ENCODE data around the gene RAB5IF. TPM values are rescaled to one million over a fixed set of nuclear protein-coding genes. Genes with fewer than 3 reads are reported as not detected.
"Not testable (repeated sequence)": the region's sequence is repeated elsewhere in the genome, so short reads cannot be mapped to it uniquely, and the experiment has no call there.

Gene RAB5IF
- total RNA-seq, 1 donor from 2014 or later = 112 TPM

DNA sequence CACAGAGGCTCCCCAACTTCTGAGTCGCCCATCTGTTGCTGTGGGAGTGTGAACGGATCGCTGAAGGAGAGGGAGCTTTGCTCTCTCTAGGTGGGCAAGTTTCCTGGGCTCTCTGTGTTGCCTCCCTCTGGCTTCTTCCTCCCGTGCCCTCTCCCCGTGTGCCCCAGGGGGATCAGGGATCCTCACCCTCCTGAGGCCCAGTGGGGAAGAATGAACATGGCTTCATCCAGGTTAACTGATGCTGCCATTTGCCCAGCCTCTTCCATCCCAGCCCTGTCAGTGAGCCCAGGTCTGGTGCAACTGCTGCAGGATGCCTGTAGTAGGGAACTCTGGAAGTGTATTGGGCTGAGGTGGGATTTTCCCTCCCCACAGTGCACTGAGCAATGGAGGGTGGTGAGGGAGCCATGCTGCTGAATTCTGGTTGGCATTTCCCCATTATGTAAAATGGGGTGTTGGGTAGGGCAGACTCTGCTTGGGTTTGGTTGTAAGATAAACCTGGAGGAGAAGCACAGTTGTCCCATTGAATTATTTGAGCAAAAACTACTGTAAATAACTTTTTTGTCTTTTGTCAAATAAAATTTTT lies 12.1 kb upstream of the RAB5IF start:
- peak overlapping the region; percentile 50 for H3K27ac Mint-ChIP-seq
- H3K4me3 Mint-ChIP-seq = peak overlapping the region; percentile 11
- H3K4me1 Mint-ChIP-seq (ENCODE audit: low read depth) = peaks cover 55% of the 10 kb centered on the region
- DNase-seq (ENCODE audit: low spot score) = no peak
- intact Hi-C loops (cut with micrococcal nuclease) = loop anchor here (10.0 kb wide), 1 partner anchor 849 kb away; the partner anchor contains the start of gene RBM39
- no peaks in the 10 kb centered on the region for H3K27me3 Mint-ChIP-seq (ENCODE audit: insufficient read depth)
- H3K36me3 Mint-ChIP-seq (ENCODE audit: low read depth) = peaks cover 51% of the 10 kb centered on the region
- H3K9me3 Mint-ChIP-seq = no peaks in the 10 kb centered on the region

DNA sequence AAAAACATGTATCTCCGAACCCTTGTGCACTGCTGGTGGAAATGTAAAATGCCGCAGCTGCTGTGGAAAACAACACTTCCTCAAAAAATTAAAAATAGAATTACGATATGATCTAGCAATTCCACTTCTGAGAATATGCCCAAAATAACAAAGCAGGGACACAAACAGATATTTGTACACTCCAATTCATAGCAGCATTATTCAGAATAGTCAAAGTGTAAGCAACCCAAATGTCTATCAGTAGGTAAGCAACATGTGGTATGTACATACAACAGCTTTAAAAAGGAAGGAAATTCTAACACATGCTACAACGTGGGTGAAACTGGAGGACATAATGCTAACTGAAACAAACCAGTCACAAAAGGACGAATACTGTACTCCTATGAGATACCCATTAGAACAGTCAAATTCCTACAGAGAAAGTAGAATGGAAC lies 5.7 kb upstream of the RAB5IF start:
- peak overlapping the region; percentile 69 for H3K27ac Mint-ChIP-seq
- H3K4me3 Mint-ChIP-seq = no peak overlapping the region

DNA sequence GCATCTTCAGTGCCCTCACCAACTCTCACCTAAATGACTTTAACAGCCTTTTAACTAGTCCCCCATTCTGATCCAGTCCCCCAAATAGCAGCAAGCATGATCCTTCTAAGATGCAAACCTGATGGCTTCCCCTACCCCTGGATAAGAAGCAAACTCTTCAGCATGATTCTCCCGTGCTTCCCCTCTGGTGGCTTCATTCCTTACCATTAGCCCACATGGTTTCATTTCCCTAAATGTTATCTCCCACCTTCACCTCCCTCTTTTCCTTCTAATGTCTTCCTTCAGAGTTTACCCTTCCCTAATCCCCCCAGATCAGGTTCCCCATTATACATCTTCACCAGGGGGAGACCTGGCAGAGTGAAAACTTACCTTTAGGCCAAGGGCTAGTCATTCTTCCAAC lies 4.0 kb upstream of the RAB5IF start:
- H3K27me3 Mint-ChIP-seq (ENCODE audit: insufficient read depth) = peaks cover 2% of the 10 kb centered on the region
- intact Hi-C loops (cut with micrococcal nuclease) = loop anchor here (10.0 kb wide), 1 partner anchor 263 kb away; a partner anchor contains a TSS
- H3K9me3 Mint-ChIP-seq = no peaks in the 10 kb centered on the region
- DNase-seq (ENCODE audit: low spot score) = no peak
- H3K36me3 Mint-ChIP-seq (ENCODE audit: low read depth) = peaks cover 7% of the 10 kb centered on the region
- H3K27ac Mint-ChIP-seq = peak overlapping the region; percentile 4
- H3K4me3 Mint-ChIP-seq = no peak overlapping the region
- peaks cover 27% of the 10 kb centered on the region for H3K4me1 Mint-ChIP-seq (ENCODE audit: low read depth)

More for the DNA sequence above, 5.7 kb upstream of the RAB5IF start:
- no peaks in the 10 kb centered on the region for H3K27me3 Mint-ChIP-seq (ENCODE audit: insufficient read depth)
- peaks cover 29% of the 10 kb centered on the region for H3K4me1 Mint-ChIP-seq (ENCODE audit: low read depth)
- H3K9me3 Mint-ChIP-seq = no peaks in the 10 kb centered on the region
- intact Hi-C loops (cut with micrococcal nuclease) = loop anchor here (5.0 to 10.0 kb wide), 3 partner anchors 133 to 855 kb away; partner anchors contain the start of gene RBM39
- peaks cover 12% of the 10 kb centered on the region for H3K36me3 Mint-ChIP-seq (ENCODE audit: low read depth)
- no peak for DNase-seq (ENCODE audit: low spot score)

DNA sequence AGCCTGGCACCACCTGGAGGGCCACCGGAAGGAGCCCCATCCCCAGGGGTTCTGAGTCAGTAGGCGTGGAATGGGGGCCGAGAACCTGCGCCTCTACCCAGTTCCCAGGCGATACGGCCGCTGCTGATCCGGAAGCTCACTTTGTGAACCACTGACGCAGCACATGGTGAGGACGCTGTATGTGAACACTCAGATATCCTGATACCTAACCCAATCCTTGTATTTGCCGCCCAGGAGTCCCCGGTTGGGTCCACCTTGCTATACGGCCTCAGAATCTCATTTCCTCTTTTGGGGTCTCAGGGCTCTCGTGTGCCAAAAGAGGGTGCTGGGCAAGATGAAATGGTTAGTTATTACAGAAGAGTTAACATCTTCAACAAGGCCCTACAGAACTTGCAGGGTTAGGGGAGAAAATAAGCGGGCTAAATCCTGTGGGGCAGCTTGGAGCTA lies 604 bp upstream of the RAB5IF start:
- no peaks in the 10 kb centered on the region for H3K9me3 Mint-ChIP-seq
- peak overlapping the region; percentile 98 for H3K4me3 Mint-ChIP-seq
- peak overlapping the region; percentile 94 for H3K27ac Mint-ChIP-seq
- peaks cover 37% of the 10 kb centered on the region for H3K4me1 Mint-ChIP-seq (ENCODE audit: low read depth)
- peaks cover 2% of the 10 kb centered on the region for H3K27me3 Mint-ChIP-seq (ENCODE audit: insufficient read depth)
- H3K36me3 Mint-ChIP-seq (ENCODE audit: low read depth) = peaks cover 21% of the 10 kb centered on the region
- intact Hi-C loops (cut with micrococcal nuclease) = loop anchor here (1.0 to 10.0 kb wide), 9 partner anchors 10 to 651 kb away; partner anchors contain the start of gene SCAND1
- DNase-seq (ENCODE audit: low spot score) = peak; percentile 44

DNA sequence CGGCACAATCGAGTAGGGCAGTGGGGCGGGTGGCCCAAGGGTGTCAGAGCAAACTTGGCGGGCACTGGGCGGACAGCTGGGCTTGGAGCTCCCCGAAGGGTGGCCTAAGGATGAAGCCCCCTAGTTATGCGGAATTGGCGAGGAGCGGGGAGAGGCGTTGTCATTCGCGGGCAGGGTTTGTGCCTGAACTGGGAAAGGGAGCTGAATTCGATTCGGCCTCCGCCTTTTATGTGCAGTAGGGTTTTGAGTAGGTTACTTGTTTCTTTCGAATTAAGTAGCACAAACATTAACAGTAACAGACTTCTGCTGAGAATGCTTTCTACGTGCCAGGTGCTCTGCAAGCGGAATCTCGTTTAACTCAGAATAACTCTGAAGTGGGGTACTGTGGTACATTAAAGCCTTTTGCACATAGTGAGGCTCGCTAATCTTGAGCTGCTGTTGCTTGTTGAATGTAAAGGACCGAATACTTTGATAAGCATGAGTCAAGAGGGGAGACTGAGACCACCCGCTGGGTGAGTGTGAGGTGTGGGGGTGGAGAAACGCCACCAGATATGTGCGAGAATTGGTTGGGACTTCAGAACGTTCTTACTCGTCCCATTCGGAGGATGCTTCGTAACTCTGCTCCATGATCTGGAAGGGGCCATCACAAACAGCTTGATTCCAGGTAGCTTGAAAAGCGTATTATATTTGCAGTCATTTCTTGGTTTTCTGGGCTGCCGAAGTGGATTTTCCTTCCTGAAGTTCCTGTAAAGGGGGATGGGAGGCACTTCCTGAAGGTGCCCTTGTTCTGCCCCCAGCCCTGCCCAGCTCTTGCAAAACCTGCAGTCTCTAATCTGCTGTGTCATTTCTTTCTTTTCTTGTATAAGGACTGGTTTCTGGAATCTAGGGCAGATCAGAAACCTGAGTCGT lies 833 bp downstream of the RAB5IF start:
- no peak for DNase-seq (ENCODE audit: low spot score)
- intact Hi-C loops (cut with micrococcal nuclease) = loop anchor here (10.0 kb wide), 1 partner anchor 258 kb away; a partner anchor contains a TSS
- H3K27me3 Mint-ChIP-seq (ENCODE audit: insufficient read depth) = peaks cover 2% of the 10 kb centered on the region
- peak overlapping the region; percentile 98 for H3K4me3 Mint-ChIP-seq
- H3K9me3 Mint-ChIP-seq = no peaks in the 10 kb centered on the region
- H3K27ac Mint-ChIP-seq = peak overlapping the region; percentile 94
- H3K36me3 Mint-ChIP-seq (ENCODE audit: low read depth) = peaks cover 28% of the 10 kb centered on the region
- peaks cover 30% of the 10 kb centered on the region for H3K4me1 Mint-ChIP-seq (ENCODE audit: low read depth)

GRCh38 chr20:36607586-36608387 lies 2.2 kb downstream of the RAB5IF start:
- no peaks in the 10 kb centered on the region for H3K9me3 Mint-ChIP-seq
- H3K4me1 Mint-ChIP-seq (ENCODE audit: low read depth) = peaks cover 30% of the 10 kb centered on the region
- H3K27me3 Mint-ChIP-seq (ENCODE audit: insufficient read depth) = peaks cover 2% of the 10 kb centered on the region
- DNase-seq (ENCODE audit: low spot score) = no peak
- intact Hi-C loops (cut with micrococcal nuclease) = loop anchor here (10.0 kb wide), 1 partner anchor 257 kb away; a partner anchor contains a TSS
- peak overlapping the region; percentile 67 for H3K27ac Mint-ChIP-seq
- peaks cover 38% of the 10 kb centered on the region for H3K36me3 Mint-ChIP-seq (ENCODE audit: low read depth)
- peak overlapping the region; percentile 98 for H3K4me3 Mint-ChIP-seq

DNA sequence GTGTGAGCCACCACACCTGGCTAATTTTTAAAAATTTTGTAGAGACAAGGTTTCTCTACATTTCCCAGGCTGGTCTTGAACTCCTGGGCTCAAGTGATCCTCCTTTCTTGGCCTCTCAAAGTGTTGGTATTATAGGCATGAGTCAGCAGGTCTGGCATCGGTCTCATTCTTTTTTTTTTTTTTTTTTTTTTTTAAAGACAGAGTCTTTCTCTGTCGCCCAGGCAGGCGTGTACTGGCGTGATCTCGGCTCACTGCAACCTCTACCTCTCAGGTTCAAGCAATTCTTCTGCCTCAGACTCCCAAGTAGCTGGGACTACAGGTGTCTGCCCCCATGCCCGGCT lies 2.8 kb downstream of the RAB5IF start:
- H3K27ac Mint-ChIP-seq; H3K4me3 Mint-ChIP-seq; H3K9me3 Mint-ChIP-seq; DNase-seq (ENCODE audit: low spot score); H3K27me3 Mint-ChIP-seq (ENCODE audit: insufficient read depth): not testable (repeated sequence)
- intact Hi-C loops (cut with micrococcal nuclease) = loop anchor here (10.0 kb wide), 1 partner anchor 256 kb away; a partner anchor contains a TSS
- Mint-ChIP-seq H3K4me1 (ENCODE audit: low read depth) (peaks cover 31% of the 10 kb centered on the region), H3K36me3 (ENCODE audit: low read depth) (peaks cover 39% of the 10 kb centered on the region)

GRCh38 chr20:36611625-36612024 lies 6.0 kb downstream of the RAB5IF start:
- DNase-seq (ENCODE audit: low spot score) = no peak
- Mint-ChIP-seq H3K9me3 (no peaks in the 10 kb centered on the region), H3K4me3 (no peak overlapping the region), H3K36me3 (ENCODE audit: low read depth) (peaks cover 54% of the 10 kb centered on the region), H3K27ac (no peak overlapping the region), H3K4me1 (ENCODE audit: low read depth) (peaks cover 27% of the 10 kb centered on the region), H3K27me3 (ENCODE audit: insufficient read depth) (no peaks in the 10 kb centered on the region)
- intact Hi-C loops (cut with micrococcal nuclease) = loop anchor here (1.0 to 5.0 kb wide), 4 partner anchors 33 to 163 kb away; no protein-coding TSS in a partner anchor

GRCh38 chr20:36613974-36614373 lies 8.4 kb downstream of the RAB5IF start:
- peaks cover 42% of the 10 kb centered on the region for H3K36me3 Mint-ChIP-seq (ENCODE audit: low read depth)
- no peaks in the 10 kb centered on the region for H3K9me3 Mint-ChIP-seq
- H3K4me3 Mint-ChIP-seq = no peak overlapping the region
- no peak for DNase-seq (ENCODE audit: low spot score)
- peak overlapping the region; percentile 52 for H3K27ac Mint-ChIP-seq
- peaks cover 15% of the 10 kb centered on the region for H3K4me1 Mint-ChIP-seq (ENCODE audit: low read depth)
- H3K27me3 Mint-ChIP-seq (ENCODE audit: insufficient read depth) = no peaks in the 10 kb centered on the region
- intact Hi-C loops (cut with micrococcal nuclease) = loop anchor here (2.0 to 5.0 kb wide), 2 partner anchors 31 to 113 kb away; no protein-coding TSS in a partner anchor

DNA sequence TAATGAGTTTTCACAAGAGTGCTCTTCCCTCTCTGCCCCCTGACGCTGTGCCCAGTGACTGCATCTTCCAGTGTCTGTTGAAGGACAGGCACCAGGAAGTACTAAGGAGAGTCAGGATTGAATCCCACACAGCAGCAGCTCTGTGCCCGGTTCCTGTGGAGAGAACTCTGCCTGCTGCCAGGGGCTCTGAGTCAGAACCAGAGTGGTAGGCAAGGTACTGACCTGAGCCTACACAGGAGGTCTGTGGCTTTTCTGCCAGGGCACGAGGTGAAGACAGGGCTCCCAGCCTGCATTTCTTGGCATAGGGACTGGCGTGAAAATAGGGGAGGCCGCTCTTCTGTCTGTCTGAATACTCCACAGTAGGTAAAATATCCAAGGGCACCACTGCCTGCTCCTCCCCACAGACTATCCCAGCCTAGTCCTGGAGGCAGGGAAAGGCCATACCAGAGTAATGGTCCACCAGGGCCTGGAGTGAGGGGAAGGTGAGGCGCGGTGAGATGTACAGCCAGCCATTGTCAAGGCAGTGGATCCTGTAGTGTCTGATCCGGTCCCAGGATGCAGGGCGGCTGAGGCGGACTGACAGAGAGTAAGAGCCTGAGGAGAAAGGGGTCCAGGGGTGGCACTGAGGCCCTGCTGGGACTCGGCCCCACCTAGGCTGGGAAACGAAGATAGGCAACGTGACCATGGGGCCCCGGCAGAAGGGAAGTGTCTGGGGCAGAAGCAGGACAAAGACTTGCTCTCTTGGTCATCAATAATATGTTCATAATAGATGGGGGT lies 9.4 kb downstream of the RAB5IF start:
- Mint-ChIP-seq H3K27ac (peak overlapping the region; percentile 44), H3K4me3 (no peak overlapping the region), H3K36me3 (ENCODE audit: low read depth) (peaks cover 37% of the 10 kb centered on the region), H3K4me1 (ENCODE audit: low read depth) (peaks cover 15% of the 10 kb centered on the region), H3K27me3 (ENCODE audit: insufficient read depth) (no peaks in the 10 kb centered on the region), H3K9me3 (no peaks in the 10 kb centered on the region)
- intact Hi-C loops (cut with micrococcal nuclease) = loop anchor here (5.0 kb wide), 1 partner anchor 112 kb away; no protein-coding TSS in a partner anchor
- DNase-seq (ENCODE audit: low spot score) = no peak

DNA sequence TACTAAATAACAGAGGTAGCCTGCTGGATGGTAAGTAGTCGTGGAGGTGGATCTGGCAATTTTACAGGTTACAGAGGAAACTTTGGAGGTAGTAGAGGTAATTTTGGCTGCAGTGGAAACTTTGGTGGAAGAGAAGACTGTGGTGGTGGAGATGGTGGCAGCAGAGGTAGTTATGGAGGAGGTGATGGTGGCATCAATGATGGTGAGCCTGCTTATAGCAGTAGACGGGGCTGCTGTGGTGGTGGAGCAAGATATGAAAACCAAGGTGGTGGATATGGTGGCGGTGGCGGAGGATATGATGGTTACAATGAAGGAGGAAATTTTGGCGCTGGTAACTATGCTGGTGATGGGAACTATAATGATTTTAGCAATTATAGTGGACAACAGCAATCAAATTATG lies 15.3 kb downstream of the RAB5IF start:
- H3K4me3 Mint-ChIP-seq = no peak overlapping the region
- peaks cover 27% of the 10 kb centered on the region for H3K4me1 Mint-ChIP-seq (ENCODE audit: low read depth)
- no peak overlapping the region for H3K27ac Mint-ChIP-seq
- peaks cover 27% of the 10 kb centered on the region for H3K36me3 Mint-ChIP-seq (ENCODE audit: low read depth)
- H3K9me3 Mint-ChIP-seq = no peaks in the 10 kb centered on the region
- no peaks in the 10 kb centered on the region for H3K27me3 Mint-ChIP-seq (ENCODE audit: insufficient read depth)
- DNase-seq (ENCODE audit: low spot score) = no peak
- intact Hi-C loops (cut with micrococcal nuclease) = no loop called here

GRCh38 chr20:36623444-36623843 lies 17.9 kb downstream of the RAB5IF start:
- intact Hi-C loops (cut with micrococcal nuclease) = no loop called here
- peaks cover 40% of the 10 kb centered on the region for H3K4me1 Mint-ChIP-seq (ENCODE audit: low read depth)
- DNase-seq (ENCODE audit: low spot score) = no peak
- H3K27me3 Mint-ChIP-seq (ENCODE audit: insufficient read depth) = no peaks in the 10 kb centered on the region
- H3K4me3 Mint-ChIP-seq = no peak overlapping the region
- no peaks in the 10 kb centered on the region for H3K9me3 Mint-ChIP-seq
- H3K36me3 Mint-ChIP-seq (ENCODE audit: low read depth) = peaks cover 34% of the 10 kb centered on the region
- no peak overlapping the region for H3K27ac Mint-ChIP-seq
